Cortex of kidney (tissue), 1 donor: ENCODE results near the gene UBL5.

Experiments
- DNase-seq: peaks from one replicate; lab custom pipeline; 2025; lab: John Stamatoyannopoulos, UW

Gene UBL5

DNA sequence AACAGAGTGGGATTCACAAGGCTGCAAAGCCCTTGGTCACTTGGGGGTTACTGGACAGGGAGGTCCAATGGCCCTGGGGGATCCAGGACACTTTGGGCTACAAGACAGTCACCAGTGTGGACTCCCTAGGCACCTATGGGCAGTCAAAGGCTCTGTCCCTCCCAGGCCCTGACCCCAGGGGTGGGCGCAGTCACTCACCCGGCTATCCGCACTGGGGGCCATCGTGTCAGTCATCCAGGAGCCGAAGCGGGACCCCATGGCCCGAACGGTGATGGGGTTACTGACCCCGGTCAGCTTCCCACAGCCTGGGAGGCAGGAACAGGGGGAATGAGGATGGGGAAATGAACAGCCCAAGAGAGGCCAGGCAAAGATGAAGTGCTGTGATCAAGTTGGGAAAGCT is 28.9 kb downstream of the UBL5 start:
- DNase-seq = no peak

DNA sequence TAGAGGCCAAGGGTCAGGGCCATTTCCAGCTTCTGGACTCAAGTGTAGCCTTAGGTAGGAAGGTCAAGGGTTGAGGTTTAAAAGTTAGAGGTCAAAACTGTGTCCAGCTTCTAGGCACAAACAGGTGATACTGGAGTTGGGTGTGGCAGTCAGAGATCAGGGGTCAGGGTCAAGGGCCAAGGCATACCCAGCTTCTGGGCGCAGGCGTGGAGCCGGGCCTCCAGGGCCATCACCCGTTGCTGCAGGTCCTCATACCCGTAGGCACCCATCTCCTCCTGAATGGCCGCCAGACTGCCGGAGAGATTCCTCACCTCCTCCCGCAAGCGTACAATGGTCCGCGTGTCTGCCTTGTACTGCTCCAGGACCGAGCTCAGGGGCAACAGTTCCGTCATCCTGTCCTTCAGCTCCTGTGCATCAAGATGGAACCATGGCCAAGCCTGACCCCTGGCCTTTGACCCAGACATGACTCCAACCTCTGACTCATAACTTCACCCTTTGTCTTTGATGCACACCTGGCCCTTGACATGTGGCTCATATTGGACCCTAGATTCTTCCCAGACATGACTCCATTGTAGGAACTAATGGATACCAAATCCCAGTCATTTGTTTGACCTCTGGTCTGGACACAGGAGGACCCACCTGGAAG is 29.5 kb downstream of the UBL5 start:
- DNase-seq = no peak

DNA sequence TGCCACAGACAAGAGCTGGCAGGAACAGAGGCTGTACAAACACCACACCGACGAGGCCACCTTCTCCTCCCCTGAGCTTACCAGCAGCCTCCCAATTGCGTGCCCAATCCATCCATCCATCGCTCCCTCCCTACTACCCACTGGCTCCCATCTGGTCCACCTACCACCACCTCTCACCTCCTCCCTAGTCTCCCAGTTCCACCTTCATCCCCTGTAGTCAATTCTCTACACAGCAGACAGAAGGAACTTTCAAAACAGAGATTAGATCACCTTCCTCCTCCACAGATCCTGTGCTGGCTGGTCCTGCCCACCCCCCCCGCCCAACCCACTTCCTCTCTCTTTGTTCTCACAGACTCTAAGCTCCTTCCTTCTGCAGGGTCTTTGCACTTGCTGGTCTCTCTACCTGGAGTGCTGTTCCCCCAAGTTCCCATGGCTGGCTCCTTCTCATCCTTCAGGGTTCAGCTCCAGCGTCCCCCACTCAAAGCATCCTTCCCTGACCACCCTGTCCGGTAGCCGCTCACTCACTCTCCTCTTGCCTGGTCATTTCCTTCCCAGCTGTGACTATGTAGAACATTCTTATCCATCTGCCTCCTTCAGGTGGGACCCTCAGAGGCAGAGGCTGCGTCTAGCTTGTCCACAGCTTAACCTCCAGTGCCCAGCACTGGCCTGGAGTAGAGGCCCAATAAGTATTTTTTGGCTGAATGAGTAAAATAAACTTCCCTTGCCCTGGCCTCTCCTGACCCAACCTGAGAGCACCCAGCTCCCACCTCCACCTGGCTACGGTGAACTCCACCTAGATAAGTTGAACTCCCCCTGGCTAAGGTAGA is 30.4 kb downstream of the UBL5 start:
- no peak for DNase-seq

DNA sequence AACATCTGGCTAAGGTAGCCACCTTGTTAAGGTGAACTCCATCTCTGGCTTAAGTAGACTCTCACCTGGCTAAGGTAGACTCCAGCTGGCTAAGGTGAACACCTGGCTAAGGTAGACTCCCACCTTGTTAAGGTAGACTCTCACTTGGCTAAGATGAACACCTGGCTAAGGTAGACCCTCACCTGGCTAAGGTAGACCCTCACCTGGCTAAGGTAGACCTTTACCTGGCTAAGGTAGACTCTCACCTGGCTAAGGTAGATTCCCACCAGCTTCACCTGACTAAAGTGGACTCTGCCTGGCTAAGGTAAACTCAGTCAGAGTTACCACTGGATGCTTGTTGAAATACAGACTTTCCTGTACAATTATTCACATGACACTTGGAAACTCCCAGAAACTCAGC is 31.0 kb downstream of the UBL5 start:
- no peak for DNase-seq

DNA sequence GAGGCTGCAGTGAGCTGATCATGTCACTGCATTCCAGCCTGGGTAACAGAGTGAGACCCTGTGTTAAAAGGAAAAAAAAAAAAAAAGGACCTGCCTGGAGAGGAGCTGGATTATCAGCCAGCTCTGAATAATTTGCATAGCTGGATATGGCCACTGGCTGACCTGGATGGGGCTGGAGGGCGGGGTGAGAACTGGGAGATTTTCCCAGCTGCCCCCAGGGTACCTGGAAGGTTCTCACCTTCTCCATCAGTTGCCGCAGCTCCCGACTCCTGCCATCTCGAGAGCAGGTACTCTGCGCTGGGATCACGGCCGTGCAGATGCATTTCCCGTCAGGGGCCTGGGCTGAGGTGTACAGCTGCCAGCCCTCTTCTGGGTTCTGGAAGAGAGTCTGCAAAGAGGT is 32.7 kb downstream of the UBL5 start:
- no peak for DNase-seq

DNA sequence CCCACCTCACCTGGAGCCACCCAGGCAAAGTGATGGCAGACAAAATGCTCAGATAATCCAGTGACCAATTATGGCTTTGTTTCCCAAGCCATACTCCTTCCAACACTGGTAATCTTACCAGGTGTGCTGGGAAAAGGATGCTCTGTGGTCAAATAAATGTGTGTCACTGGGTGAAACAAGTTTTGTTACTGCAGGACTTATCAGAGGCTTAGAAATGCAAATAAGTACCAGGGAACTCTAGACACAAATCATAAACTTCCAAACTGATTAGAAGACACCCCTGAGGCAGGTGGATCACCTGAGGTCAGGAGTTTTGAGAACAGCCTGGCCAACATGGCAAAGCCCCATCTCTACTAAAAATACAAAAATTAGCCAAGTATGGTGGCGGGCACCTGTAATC is 33.8 kb downstream of the UBL5 start:
- DNase-seq = no peak

DNA sequence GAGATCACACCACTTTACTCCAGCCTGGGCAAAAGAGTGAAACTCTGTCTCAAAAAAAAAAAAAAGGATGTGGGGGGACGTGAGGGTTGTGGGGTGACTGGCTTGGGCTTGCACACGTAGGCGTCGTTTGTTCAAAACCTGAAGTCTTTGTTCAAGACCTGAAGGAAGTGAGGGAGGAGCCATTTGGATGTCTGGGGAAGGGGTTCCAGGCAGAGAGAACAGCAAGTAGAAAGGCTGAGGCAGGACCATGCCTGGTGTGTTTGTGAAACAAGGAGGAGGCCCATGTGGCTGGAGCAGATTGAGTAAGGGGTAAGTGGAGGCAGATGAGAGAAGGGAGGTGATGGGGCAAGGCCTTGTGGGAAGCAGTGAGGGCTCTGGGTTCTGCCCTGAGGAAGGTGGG is 35.2 kb downstream of the UBL5 start:
- DNase-seq = no peak

DNA sequence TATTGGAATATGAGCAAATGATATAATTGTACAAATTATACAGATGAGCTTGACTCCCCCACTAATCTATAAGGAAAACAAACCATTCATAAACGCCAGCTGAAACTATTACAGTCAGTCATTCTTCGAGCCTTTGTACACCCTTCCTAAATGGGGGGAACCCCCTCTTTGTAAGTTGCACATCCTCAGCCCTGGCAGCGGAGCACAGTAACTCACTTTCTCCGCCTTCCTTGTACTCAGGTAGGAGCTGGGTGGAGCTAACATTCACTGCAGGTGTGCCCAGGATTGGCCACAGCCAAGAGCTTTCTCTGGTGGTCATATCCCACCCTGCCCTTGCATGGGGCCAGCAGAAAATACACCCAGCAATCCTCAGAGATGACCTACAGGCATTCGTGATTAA is 36.0 kb downstream of the UBL5 start:
- no peak for DNase-seq

DNA sequence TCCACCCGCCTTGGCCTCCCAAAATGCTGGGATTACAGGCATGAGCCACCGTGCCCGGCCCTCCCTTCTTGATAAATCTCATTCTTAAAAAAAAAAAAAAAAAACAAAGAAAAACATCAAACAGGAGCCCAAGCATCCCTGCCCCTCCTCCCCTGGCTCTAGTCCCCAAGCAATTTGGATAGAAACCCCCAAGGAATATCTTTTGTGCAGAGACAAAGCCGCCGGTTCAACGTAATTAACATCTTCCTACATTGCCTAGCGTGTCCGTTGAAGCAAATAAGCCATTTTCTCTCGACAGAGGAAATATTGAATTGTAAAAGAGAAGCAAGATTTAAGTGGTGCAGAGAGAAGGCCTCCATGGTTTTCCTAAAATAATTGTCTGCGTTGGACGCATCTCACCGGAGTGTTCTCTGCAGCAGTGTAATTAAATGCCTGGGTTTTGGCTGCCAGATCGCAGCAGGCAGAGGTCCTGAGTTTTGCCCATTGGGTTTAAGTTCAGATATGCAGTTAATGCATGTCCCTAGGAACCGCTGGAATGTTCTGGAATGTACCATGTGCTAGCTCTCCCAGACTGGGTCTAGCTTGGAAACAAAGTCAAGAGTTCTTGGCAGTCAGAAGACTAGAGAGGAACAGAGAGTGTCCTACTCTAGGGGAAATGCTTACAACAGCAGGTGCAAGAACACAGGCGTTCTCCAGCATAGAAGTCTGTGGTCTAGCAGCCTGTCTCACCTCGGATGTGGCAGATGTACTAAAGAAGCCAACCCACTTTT is 38.2 kb downstream of the UBL5 start:
- no peak for DNase-seq

DNA sequence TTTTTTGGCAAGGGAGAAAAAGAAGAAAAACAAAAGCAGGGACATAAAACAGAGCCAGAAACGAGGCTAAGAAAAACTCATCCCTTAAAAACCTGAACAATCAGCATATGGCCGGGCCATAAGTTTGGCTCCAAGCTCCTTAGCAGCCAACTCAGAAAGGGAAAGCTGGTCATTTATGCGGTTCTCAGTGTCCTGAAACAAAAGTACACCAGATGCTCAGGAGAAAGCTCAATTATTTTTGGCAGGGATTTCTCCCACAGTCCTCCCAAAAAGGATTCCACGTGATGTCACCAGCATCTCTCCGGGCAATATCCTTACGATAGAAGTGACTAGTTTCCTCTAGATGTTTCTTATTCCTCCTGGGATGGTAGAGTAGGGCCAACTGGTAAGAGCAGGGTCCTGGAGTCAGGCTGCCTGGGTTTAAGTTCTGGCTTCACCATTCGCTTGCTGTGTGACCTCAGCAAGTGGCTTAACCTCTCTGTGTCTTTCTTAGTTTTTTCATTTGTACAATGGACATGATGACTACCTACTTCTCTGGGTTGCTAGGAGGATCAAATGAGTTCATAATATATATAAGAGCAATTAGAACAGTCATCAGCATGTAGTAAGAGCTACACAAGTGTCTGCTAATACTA is 41.4 kb downstream of the UBL5 start:
- no peak for DNase-seq

DNA sequence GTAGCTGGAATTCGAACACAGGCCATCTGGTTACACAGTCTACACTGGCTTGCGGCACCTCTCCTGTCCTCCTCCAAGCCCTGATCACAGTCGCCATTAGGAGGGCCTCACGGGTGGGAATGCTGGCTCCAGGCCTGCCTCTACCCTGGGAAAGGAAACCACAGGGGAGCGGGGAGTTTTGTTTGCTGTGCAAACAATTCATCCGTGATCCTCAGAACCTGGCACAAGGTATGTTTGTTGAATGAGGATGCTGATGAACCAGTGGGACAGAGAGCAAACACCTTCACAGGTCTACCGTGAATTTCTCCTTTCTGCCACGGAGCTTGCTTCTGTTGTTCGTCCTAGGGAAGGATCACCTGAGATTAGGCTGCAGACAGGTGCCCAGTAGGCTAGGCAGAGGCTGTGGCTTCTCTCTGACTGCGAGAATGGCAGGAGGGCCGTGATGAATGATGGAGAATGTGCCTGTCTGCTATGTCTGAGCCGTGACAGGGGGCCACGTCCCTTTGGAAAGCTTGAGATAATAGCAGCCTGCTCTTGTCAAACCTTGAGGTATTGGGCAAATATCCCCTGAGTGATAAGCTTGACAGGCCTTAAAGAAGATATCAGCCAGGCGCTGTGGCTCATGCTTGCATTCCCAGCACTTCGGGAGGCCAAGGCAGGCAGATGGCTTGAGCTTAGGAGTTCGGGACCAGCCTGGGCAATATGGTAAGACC is 44.1 kb downstream of the UBL5 start:
- DNase-seq = no peak

DNA sequence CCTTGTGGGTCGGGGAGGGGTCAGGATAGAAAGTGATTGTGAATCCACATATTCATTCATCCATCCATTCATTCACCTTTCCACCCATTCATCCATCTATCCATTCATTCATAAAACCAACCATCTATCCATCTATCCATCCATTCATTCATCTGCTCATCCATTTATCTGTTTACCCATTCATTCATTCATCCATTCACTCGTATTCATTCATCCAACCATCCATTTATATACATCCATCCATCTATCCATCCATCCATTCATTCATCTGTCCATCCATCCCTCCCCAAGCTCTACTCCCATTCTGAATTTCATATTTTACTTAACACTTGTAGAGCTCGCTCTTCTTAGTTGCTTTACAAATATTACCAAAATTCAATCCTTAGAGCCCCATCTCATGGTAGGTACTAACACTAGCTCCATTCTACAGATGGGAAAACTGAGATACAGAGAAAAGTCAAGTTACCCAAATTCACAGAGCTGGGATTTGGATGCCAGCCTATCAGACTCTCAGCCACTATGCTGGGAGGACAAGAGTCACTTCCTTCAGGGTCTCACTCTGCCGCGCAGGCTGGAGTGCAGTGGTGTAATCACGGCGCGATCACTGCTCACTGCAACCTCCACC is 45.0 kb downstream of the UBL5 start:
- no peak for DNase-seq

DNA sequence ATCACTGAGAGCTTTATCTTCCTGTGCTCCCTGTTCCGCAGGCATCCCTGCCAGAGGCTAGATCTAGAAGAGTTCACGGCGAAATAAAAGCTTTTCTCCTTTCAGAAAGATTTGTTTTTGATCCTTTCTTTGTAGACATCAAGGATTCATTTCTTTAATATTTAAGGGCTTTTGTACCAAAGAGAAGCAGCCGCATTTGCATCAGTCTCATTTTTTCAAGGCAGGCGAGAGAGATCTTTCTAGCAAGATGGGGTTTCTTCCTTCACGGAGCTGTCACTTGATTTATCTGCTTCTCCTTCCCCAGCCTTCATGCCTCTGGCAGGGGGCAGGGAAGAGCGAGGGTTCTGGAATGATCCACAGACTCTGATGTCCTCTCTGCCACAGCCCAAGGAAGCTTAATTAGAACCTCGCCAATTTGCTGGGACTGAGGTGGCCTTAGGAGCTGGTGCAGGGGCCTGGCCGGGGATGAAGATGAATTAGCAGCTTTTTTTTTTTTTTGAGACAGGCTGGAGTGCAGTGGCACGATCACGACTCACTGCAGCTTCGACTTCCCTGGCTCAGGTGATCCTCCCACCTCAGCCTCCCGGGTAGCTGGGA is 47.4 kb downstream of the UBL5 start:
- no peak for DNase-seq

DNA sequence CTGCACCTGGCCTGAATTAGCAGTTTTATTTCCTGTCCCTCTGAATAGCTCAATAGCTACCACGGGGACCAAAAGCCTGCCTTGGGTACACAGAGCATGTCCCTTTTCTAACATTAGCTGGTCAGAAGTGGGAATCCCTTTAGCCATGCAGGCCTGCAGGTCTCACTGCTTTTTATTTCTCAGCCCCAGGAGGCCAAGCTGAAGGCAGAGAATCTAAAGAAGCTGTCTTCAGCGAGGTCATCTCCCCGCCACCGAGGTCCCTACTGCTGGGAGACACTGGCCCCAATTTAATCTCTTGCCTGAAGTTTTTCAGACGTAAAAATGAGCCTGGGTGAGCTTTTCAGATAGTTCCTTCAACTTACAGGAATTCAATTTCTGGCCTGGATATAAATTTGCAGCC is 48.1 kb downstream of the UBL5 start:
- DNase-seq = no peak

DNA sequence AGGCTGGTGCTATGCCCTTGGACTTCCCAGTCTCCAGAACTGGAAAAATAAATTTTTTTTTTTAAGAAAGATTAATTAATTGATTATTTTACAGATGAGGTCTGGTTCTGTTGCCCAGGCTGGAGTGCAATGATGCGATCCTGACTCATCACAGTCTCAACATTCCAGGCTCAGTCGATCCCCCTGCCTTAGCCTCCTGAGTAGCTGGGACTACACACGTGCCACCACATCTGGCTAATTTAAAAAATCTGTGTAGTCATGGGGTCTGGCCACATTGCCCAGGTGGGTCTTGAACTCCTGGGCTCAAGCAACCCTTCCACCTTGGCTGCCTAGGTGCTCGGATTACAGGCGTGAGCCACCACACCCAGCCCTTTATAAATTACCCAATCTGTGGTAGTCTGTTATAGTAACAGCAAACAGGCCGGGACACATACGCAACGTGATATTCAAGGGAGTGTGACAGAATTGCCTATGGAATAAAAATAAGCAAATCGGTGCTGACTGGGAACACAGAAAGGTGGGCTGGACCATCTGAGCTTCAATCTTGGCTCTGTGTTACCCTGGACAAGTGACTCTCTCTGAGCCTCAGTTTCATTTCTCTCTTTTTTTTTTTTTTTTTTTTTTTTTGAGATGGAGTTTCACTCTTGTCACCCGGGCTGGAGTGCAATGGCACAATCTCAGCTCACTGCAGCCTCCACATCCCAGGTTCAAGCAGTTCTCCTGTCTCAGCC is 50.2 kb downstream of the UBL5 start:
- DNase-seq = no peak

DNA sequence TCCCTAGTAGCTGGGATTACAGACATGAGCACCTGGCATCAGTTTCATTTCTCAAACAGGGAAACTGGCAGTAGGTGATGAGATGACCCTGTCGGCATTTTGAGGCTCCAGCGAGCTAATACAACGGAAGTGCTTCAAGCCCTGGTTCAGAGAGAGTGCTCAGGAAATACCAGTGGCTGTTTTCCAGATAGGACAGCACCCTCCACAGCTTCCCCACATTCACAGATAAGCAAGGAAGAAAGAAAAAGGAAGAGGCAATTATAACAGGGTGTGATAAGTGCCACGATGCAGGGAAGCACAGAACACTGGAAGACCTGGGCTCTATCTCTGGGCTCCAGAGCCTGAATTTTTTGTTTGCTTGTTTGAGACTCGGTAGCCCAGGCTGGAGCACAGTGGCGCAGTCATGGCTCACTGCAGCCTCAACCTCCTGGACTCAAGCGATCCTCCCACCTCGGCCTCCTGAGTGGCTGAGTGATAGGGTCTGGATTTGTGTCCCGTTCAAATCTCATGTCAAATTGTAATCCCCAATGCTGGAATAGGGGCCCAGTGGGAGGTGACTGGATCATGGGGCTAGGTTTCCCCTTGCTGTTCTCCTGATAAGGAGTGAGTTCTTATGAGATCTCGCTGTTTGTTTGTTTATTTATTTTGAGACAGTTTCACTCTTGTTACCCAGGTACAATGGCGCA is 50.9 kb downstream of the UBL5 start:
- DNase-seq = no peak
